Esophagus mucosa (tissue), 1 donor: ENCODE data around the gene AOAH. TPM values are rescaled to one million over a fixed set of nuclear protein-coding genes. Genes with fewer than 3 reads are reported as not detected.

Experiments used
- ATAC-seq: fragments of 200-7000 bp; cut with Tn5 transposase; one replicate; pipeline ENCODE4 v1.9.1; 2020
- total RNA-seq: library from RNA; stranded (reverse); gene quantifications from one replicate; pipeline ENCODE4 v1.2.4, GENCODE V29; 2023
- donor health status: DM: yes; HTN: yes; CAD: no.

AOAH gene
- total RNA-seq, 1 donor from 2014 or later = 1.7 TPM

DNA sequence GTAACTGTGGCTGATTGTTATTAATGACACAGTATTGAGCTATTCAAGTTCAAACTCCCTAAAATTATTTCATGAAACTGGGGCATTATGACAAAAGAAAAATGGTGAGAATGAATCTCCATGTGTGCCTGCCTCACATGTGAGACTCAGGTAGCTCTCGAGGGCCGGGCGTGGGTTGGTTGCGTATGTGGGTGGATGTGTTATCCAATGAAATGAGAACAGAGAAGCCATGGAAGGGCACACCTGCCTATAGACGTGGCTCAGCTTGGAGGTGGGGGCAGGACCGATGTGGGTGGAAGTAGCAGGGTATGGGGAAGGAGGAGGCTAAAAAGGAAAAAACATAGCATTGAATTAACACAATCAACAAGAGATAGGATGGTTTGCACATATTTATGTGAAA lies 96.5 kb downstream of the AOAH start:
- ATAC-seq = no peak

DNA sequence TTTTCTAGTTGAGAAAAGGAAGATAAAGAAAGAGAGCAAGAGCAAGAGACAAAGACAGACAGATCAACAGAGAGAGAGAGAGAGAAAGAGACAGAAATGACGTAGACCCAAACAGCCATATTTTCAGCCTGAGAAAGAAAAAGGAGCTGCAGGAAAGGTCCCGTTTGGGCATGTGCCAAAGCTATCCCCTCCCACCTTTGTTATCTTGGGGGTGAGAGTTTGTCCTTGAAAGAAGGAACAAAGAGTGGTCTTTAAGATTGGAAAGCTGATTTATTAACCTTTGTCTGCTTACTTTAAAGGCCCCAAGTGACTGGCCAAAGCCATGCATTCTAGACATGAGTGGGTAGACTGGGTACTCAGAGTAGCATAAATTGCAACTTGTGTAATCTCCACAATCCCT lies 98.2 kb downstream of the AOAH start:
- no peak for ATAC-seq

DNA sequence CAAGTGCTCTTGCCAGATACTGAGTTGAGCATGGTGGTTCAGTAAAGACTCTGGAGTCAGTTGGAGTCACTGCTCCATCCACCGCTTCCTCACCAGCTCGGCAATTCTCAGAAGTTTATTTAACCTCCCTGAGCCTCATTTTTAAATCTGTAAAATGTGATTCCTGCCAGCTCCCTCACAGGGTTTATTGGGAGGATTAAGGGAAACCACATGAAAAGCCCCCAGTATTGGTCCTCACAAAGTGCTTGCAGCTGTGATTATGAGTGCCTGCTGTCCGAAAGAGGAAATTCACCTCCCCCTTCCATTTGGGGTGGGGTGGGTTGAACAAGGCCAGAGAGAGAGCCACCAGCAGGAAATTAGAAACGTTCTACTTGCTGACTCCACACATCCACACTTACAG lies 99.0 kb downstream of the AOAH start:
- ATAC-seq = no peak

GRCh38 chr7:36623247-36623646 lies 101.0 kb downstream of the AOAH start:
- no peak for ATAC-seq

DNA sequence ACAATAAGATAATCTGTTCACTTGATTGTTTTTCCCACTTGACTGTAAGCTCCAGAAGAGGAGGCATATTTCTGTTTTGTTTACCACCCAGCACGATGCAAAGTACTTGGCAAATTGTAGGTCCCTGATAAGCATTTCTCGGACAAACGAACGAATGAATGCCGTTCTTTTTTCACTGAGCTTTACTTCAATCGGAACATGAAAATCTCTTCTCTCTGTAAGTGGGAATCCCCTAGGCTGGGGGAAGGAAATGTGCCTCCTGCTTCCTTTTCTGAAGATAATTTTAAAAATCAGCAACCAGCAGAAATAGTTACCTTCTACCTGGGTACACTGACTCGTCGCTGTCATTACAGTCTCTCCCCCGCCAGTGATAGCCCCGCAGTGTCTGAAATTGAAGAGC lies 102.9 kb downstream of the AOAH start:
- ATAC-seq = no peak

DNA sequence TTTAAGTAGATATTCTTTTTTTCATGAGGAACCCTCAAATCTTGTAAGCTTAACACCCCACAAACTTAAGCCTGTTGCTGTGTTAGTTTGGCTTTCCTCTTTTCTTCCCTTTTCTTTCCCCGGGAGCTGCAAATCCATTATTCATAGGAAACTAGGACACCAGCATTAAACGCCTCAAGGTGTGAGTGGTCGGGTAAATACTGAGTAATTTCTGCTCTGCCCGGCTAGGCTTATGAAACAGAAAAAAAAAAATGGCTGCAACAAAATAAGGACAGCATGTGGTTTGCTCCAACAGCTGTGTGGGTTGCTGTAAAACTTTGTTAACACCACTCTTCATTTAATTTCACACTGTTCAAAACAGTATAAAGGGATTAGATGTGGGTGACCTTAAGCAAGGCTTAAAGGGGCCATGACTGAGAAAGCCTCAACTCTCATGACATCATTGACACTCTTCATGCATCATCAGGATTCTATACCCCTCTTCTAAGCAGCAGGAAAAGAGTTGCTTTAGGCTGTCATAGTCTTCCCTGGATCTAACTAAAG lies 104.1 kb downstream of the AOAH start:
- no peak for ATAC-seq

DNA sequence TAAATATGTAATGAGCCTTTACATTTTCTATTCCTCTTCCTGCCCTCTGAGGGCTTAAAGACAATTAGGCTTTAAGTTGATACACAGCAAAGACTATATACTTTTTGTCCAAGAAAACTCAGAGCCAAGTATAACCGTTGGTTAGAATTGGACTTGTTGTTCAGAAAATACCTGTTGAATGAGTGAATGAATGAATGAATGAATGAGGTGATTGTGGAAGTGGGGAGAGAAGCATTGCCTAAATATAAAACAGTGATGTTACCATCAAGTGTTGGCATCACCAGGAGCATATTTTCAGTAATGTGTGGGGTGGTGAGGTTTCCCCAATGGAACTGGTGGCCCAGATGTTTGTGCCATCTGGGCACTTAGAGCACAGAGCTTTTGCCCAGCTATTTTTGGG lies 106.9 kb downstream of the AOAH start:
- no peak for ATAC-seq

DNA sequence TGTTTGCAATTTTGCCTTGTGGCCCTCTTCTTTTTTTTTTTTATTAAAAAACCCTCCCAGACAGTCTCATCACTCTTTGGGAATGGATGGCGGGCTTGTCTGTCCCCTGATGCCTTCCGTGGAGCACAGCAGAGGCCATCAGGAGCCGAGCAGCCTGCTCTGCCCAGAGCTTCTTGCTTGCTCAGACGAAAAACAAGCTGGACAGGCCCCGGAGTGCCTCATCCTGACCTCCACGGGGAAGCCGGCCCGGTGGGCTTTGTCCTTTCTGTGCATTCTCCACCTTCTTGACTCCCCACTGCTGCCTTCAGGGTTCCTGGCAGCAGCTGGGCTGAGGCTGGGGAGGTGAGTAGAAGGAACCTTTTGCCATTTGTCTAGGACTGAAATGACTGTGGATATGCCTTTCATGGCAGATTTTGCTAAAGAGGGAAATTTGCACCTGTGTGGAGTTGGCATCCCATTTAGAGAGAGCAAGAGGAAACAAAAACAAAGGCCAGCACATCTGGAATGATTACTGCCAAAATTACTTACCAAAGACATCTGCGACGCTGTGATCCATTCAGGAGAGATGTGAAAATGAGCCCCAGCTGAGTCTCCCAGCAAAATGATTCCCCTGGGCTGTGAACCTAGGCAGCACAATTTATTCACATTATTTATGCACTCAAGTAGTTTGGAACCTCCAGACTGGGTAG lies 108.3 kb downstream of the AOAH start:
- ATAC-seq = no peak

GRCh38 chr7:36614959-36615358 lies 109.3 kb downstream of the AOAH start:
- no peak for ATAC-seq

DNA sequence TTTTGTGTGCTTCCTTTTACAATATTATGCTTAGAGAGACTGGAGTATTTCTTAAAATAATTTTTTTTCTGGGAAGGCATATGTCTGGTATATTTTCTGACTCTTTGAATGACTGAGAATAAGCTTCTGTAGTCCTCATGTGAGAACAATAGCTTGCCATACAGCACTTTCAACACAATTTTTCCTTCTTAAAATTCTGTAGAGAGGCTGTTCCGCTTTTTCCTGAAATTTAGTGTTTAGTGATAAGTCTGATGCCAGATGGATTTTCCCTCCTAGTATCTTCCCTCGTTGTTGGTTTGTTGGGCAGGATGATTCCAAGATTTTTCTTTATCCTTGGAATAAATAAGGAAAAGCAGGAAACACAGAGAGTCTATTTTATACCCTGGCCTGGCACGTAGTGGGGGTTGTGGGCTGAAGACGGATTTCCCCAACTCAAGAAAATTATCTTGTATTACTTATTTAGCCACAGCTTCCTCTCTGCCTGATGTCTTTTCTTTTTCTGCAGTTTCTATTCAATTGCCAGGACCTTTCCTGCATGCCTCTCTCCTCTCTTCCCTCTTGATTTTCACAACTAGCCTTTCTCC lies 111.2 kb downstream of the AOAH start:
- ATAC-seq = no peak

- no peak for ATAC-seq
Measured at GRCh38 chr7:36611703-36612102, 112.6 kb downstream of the AOAH start.

GRCh38 chr7:36607721-36608095 lies 116.6 kb downstream of the AOAH start:
- no peak for ATAC-seq

DNA sequence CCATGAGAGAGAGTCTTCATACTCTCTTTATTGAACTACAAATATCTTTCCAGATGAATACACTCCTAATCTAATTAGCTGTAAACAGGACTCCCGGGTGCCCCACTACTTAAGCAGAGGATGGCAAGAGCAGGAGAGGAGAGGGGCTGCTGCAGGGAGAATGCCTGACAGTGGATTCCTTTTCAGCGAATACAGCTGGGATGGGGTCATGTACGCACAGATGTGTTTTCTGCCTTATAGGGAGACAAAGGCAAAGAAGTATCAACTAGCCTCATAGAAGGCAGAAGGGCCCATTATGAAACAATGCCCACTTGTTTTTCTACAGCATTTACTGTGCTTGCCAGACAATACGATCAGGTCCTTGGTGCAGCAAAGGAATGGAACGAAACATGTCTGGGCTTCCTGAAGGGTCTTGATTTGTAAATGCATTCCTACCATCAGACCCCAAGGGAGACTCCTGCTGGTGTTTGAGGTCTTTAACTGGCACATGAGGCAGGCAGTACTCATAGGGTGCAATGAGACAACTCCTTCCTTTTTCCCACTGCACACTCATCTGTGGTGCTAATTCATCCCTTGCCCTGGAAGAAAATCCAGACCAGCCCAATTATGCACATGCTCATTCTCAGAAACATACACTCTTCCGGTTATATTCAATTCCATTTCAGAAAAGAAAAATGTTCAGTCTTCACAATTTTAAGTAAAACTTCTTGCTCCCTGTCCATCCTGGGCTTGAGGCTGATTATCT lies 117.1 kb downstream of the AOAH start:
- no peak for ATAC-seq

- no peak for ATAC-seq
Measured at GRCh38 chr7:36606153-36606975, 117.9 kb downstream of the AOAH start.

DNA sequence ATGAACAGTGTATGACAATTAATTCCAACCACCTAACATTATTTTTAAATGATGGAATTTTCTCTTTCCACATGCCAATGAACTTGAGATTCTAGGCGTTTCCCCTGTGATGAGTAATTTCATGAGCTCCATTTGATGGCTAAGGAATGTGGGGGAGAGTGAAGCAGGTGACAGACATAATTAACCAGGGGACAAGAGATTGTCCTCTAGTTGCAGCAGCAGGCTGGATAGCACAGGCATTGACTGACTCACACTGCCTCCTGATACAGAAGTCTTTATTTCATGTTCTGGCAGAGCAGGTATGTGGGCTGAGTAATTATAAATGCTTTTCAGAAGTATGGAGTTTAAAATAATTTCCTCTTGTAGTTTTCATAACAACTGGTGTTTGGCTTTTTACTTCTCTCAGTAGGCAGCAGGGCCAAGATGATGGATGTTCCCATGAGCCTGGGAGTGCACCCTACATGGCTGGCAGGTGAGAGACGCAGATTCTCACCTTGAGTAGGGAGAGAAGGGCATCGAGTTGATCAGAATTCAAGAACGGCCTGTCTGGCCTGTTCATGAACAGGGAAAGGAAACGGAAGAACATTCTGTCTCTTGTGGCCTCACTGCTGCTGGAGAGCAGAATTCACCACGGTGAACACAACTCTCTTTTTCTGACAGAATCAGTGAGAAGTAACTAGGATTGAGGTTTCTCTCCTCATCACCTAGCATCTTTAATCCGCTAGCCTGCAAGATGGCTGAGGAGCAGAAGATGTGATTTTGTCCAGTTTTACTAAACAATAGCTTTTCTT lies 118.8 kb downstream of the AOAH start:
- ATAC-seq = peak; percentile 55

GRCh38 chr7:36604806-36605205 lies 119.5 kb downstream of the AOAH start:
- ATAC-seq = no peak

GRCh38 chr7:36602934-36603887 lies 121.1 kb downstream of the AOAH start:
- no peak for ATAC-seq

DNA sequence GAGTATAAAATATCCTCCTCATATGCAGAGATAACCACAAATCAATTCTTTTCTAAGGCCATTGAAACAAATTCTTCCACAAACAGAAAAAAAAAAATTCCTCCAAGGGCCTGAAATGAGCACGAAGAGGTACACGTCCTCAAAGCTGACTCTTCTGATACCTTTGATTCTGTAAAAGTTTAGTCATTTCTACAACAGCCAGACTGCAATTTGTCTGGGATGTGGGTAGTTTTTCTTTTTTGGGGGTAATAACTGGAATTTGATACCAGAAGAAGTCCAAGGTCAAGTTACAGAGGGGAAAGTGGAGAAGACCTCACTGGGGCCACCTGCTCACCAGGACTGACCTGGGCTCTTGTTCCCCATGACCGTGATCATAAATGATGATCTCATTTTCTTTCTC lies 121.8 kb downstream of the AOAH start:
- no peak for ATAC-seq

- no peak for ATAC-seq
Measured at GRCh38 chr7:36601601-36602000, 122.7 kb downstream of the AOAH start.

- ATAC-seq = peak; percentile 83
Measured at GRCh38 chr7:36600869-36601530, 123.3 kb downstream of the AOAH start.
